NCI-H2227 treated with DMSO at 0.1 percent for 48 hours (cell line): ENCODE data around the gene ATP2B2.
"Not testable (repeated sequence)": the region's sequence is repeated elsewhere in the genome, so short reads cannot be mapped to it uniquely, and the experiment has no call there.

Experiments
- DNase-seq: peaks from one replicate; lab custom pipeline; 2025; lab: John Stamatoyannopoulos, UW

Gene ATP2B2

GRCh38 chr3:10505050-10505790, at the start of gene ATP2B2:
Gene ATP2B2, minus strand, starts transcription at chr3:10505586. Its CDS starts 56,043 bp downstream, at chr3:10449543.
- peak; percentile 20 for DNase-seq

- no peak for DNase-seq
These were observed 49.4 kb upstream of the ATP2B2 start for GRCh38 chr3:10554746-10555145.

DNA sequence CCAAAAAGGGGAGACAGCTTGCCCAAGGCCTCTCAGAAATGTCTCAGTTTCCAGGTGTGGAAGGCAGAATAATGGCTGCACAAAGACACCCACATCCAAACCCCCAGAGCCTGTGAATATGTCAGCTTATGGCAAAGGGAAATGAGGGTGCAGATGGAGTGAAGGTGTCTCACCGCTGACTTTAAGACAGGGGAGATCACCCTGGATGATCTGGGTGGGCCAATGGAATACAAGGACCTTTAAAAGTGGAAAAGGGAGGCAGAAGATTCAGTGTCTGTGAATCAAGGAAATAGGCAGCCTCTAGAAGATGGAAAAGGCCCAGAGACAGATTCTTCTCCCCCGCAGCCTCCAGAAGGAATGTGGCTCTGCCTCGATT, 48.8 kb upstream of the ATP2B2 start:
- no peak for DNase-seq

GRCh38 chr3:10553591-10554235, 48.3 kb upstream of the ATP2B2 start:
- peak; percentile 29 for DNase-seq

- DNase-seq = no peak
These were observed 47.2 kb upstream of the ATP2B2 start for GRCh38 chr3:10552631-10552943.

DNA sequence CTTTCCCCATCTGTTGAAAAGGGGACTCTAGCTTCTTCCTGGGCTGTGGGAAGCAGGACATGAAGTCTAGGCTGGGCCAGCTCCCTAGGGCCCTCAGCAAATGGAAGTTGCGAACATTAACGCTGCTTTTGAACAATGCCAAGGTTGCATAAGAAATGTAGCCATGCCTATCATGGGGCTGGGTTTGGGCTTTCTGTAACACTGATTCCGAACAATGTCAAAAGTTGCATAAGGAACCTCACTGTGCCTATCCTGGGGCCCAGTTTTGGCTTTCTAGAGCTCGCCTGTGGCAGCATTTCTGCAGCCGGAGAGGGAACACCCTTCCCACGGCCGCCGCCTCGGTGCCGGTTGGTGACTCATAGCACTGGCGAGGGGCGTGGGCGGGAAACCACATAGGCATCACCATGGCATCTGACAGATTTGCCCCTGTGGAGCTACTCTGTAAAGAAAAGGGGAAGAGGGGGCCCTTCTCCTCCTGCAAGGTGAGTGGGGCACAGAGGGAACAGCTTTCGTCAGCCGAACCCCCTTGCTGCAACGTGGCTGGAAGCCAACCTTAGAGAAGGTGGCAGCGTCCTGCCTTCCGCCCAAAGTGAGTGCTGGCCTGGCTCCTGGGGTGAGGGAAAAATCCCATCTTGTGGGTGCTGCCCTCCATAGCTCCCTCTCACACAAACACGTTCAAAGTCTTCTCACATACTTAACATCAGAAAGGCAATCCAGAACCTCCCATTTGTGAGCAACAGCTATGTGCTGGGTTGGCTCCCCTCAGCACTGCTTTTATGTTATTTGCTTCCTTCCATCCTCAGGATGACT, 46.6 kb upstream of the ATP2B2 start:
- no peak for DNase-seq

DNA sequence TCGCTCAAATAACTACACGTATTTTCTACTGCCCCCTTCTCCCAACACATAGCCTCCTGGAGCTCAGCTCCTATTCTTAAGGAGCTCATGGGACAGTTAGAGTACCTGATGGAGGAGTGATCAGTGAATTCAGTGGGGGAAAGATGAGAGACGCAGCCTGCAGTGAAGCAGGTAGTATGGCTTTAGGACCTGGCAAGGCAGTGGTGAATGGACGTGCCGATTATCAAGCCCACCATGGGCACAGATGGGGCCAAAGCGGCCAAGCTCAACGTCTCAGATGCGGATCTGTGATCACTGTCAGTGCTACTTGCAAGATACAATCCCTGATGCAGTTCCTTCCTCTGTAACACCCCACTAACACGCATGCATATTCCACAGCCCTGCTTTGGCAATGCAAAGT, 45.8 kb upstream of the ATP2B2 start:
- DNase-seq = no peak

GRCh38 chr3:10550705-10551104, 45.3 kb upstream of the ATP2B2 start:
- DNase-seq = no peak

GRCh38 chr3:10549617-10550230, 44.3 kb upstream of the ATP2B2 start:
- no peak for DNase-seq

GRCh38 chr3:10548992-10549391, 43.6 kb upstream of the ATP2B2 start:
- DNase-seq = no peak

DNA sequence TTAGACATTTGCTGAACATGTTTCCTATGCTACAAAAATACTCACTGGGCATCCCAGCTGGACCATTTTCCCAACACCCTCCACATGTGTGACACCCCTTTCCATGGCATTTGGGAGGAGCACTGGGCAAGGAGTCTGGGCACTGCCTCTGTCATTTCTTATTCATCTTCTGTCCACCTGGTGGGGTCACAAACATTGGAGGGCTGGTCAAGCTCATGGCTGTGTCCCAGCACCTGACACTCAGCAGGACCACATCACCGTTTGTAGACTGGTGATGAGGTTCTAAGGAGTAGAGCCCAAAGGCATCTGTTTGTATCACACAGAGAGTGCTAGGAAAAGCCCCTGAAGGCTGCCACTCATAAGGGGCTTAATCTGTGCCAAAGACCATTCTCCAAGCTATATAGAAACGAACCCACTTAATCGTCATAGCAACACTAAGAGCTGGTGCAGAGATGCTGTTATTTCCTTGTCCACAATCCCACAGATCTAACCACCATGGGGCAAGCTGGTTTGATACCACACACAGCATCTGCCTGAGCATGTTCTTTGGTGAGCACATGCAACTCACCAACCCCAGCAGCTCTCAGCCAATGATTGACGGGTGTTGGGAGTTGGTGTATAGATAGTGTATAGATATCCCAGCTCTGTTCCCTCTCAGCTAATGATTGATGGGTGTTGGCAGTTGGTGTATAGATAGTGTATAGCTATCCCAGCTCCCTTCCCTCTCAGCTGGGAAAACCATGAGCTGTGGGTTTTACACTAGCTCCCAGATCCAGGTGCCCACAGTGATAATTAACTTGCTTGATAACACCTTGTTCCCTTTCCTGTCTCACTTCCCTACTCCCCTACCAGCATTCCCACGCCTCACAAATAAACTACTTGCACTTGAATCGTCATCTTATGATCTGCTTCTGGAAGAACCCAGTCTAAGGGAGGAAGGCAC, 42.7 kb upstream of the ATP2B2 start:
- no peak for DNase-seq

GRCh38 chr3:10547413-10547812, 42.0 kb upstream of the ATP2B2 start:
- no peak for DNase-seq

GRCh38 chr3:10546820-10547263, 41.5 kb upstream of the ATP2B2 start:
- no peak for DNase-seq

DNA sequence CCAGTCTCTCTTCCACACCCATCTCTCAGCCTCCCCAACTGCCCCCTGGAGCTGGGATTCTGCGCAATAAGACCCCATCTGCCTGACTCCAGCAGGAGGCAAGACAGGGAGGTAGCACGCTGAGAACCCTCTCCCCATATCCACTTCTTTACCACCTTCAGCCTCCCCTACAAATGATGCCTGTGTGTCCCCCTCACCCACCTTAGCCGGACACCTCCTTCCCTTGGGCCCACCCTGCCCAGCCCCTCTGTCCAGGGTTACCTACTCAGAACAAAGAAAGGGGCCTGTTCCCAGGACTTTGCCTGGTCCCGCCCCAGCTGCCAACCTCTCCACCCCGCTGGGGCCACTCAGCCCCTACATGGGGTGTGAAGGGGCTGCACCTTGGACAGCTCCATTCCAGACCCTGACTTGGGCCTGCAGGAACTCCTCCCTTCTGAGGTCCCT, 40.8 kb upstream of the ATP2B2 start:
- no peak for DNase-seq

- DNase-seq = no peak
These were observed 37.1 kb upstream of the ATP2B2 start for GRCh38 chr3:10542518-10542917.

- not testable (repeated sequence) for DNase-seq
These were observed 35.0 kb upstream of the ATP2B2 start for GRCh38 chr3:10540347-10540746.

GRCh38 chr3:10534066-10534465, 28.7 kb upstream of the ATP2B2 start:
- no peak for DNase-seq

DNA sequence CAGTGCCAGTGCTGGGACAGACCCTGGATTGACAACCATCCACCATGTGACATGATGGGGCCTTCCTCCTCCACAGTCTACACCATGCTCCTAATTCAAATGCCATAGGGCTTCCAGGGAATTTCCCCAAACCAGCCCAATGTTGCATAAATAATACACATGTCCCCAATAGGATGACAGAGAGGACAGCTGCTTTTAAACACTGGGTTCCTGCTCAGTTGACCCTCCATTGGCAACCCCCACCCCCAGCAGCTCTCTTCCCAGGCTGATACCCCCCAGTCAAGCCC, 28.3 kb upstream of the ATP2B2 start:
- no peak for DNase-seq

DNA sequence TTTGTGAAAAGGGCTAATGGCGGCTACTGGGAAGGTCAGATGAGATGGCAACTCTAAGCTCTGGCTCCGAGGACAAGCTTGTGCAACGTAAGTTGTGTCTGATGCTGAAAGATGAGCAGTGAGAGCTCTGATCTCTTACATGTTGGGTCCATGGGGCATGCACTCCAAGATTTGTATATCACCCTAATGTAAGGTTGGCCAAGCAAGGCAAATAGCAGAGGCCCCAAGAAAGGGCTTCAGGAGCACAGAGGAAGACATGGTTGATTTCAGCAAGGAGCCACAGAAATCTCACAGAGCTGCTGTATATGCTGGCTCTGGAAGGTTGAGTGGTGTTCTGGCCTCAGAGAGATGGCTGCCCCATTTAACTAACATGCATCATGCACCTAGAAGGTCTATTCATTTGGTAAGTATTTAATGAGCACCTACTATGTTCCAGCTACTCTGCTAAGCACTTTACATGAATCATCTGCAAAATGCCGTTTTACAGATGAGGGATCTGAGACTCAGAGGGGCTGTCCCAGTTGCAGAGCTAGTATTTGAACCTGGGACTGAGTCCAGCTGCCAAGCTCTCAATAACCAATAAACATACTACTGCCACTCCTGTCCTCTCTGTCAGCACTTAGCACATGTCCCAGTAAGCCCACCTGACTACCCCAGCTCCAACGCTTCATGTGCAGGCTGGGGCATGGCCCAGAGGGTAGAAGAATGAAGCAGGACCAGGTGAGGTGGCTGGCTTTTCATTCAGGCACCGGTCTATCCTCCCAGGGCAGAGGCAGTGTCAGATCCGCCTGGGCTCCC, 27.8 kb upstream of the ATP2B2 start:
- no peak for DNase-seq

- no peak for DNase-seq
These were observed 25.6 kb upstream of the ATP2B2 start for GRCh38 chr3:10531031-10531430.

GRCh38 chr3:10530241-10530640, 24.9 kb upstream of the ATP2B2 start:
- no peak for DNase-seq
